Measurements from ENCODE around the gene QSOX1. TPM values are rescaled to one million over a fixed set of nuclear protein-coding genes. Genes with fewer than 3 reads are reported as not detected.
A peak's percentile ranks its signal among the peaks of the same experiment; 100 is the strongest.
"Not testable (repeated sequence)": the region's sequence is repeated elsewhere in the genome, so short reads cannot be mapped to it uniquely, and the experiment has no call there.

The QSOX1 gene
- 81.9 TPM for total RNA-seq

DNA sequence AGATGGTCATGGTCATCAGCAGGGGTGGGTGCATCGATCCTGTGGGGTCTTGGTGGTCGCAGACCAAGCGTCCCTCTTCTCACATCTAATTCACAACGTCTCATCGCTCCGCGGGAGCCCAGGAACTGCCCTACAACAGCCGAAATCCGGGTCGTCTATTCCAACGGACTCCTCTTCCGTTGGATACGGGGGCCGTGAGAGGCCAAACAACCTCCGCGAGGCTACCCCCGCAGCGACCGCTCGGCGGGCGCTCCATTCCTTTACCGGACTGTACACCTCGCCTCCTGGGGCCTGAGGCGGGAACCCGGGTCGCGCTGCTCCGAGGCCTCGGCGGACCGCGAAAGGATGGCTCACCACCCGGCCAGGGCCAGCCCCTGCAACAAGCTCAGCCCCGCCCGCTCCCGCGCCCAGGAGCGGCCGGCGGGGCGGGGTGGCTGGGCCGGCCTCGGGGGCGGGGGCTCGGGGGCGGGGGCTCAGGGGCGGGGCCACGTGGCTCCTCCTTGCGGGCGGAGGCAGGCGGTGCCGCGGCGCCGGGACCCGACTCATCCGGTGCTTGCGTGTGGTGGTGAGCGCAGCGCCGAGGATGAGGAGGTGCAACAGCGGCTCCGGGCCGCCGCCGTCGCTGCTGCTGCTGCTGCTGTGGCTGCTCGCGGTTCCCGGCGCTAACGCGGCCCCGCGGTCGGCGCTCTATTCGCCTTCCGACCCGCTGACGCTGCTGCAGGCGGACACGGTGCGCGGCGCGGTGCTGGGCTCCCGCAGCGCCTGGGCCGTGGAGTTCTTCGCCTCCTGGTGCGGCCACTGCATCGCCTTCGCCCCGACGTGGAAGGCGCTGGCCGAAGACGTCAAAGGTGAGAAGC, at the start of gene QSOX1:
Gene QSOX1 (plus strand): TSS at position 545 of the 857 bp plus-strand sequence. CDS start 39 bp downstream, at position 584.
- DNase-seq (ENCODE audit: low read depth in 2 of 3, low spot score in 2 of 3) = peak; percentile 78 to 92 (median 88)

GRCh38 chr1:180112091-180112490, 42.6 kb upstream of the QSOX1 start:
- DNase-seq (ENCODE audit: low read depth in 2 of 3, low spot score in 2 of 3) = no peak

GRCh38 chr1:180112984-180113647, 41.6 kb upstream of the QSOX1 start:
- no peak for DNase-seq (ENCODE audit: low read depth in 2 of 3, low spot score in 2 of 3)

- DNase-seq (ENCODE audit: low read depth in 2 of 3, low spot score in 2 of 3) = no peak
These were observed 40.2 kb upstream of the QSOX1 start for GRCh38 chr1:180114396-180114945.

GRCh38 chr1:180116964-180117763, 37.5 kb upstream of the QSOX1 start:
- no peak for DNase-seq (ENCODE audit: low read depth in 2 of 3, low spot score in 2 of 3)

GRCh38 chr1:180117764-180118116, 36.9 kb upstream of the QSOX1 start:
- DNase-seq (ENCODE audit: low read depth in 2 of 3, low spot score in 2 of 3) = no peak

DNA sequence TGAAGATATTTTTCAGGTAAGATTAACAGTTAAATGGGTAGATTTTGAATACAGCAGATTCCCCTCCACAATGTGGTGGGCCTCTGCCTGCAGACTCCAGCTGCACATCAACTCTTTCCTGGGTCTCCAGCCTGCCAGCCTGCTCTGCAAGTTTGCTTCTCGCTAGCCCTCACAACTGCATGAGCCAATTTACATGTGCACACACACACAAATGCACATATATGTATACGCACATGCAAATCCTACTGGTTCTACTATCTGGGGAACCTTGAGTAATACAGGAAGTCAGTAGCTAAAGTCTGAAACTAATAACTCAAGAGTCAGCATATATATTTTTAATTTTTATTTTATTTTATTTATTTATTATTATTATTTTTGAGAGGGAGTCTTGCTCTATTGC, 34.8 kb upstream of the QSOX1 start:
- no peak for DNase-seq (ENCODE audit: low read depth in 2 of 3, low spot score in 2 of 3)

DNA sequence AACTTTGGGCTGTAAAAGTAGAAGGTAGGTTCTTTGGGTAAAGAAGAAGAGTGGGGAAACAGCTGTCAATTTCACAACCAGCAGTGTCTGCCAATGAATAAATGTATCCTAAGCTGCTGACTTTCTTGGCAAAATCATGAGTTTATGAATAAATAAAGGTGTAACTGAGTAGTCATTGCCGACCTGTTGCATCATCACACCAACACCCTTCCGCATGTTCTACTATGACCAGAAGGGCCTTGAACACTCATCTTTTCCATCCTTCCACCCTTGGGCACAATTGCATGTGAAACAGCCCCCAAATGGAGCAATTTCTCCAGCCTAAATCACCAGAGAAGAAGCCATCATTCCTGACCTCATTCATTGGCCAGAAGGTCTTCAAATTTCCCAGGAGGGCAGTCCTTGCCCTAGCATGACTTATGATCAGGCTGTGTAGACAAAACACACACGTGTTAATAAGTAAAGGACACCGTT, 31.2 kb upstream of the QSOX1 start:
- DNase-seq (ENCODE audit: low read depth in 2 of 3, low spot score in 2 of 3) = no peak

- no peak for DNase-seq (ENCODE audit: low read depth in 2 of 3, low spot score in 2 of 3)
These were observed 24.0 kb upstream of the QSOX1 start for GRCh38 chr1:180130651-180131050.

GRCh38 chr1:180131510-180131909, 23.2 kb upstream of the QSOX1 start:
- DNase-seq (ENCODE audit: low read depth in 2 of 3, low spot score in 2 of 3) = peak in 1 of 3 donors; percentile 8

GRCh38 chr1:180133193-180133592, 21.5 kb upstream of the QSOX1 start:
- DNase-seq (ENCODE audit: low read depth in 2 of 3, low spot score in 2 of 3) = no peak

GRCh38 chr1:180133688-180134087, 21.0 kb upstream of the QSOX1 start:
- not testable (repeated sequence) for DNase-seq (ENCODE audit: low read depth in 2 of 3, low spot score in 2 of 3)

GRCh38 chr1:180135535-180135934, 19.1 kb upstream of the QSOX1 start:
- no peak for DNase-seq (ENCODE audit: low read depth in 2 of 3, low spot score in 2 of 3)

DNA sequence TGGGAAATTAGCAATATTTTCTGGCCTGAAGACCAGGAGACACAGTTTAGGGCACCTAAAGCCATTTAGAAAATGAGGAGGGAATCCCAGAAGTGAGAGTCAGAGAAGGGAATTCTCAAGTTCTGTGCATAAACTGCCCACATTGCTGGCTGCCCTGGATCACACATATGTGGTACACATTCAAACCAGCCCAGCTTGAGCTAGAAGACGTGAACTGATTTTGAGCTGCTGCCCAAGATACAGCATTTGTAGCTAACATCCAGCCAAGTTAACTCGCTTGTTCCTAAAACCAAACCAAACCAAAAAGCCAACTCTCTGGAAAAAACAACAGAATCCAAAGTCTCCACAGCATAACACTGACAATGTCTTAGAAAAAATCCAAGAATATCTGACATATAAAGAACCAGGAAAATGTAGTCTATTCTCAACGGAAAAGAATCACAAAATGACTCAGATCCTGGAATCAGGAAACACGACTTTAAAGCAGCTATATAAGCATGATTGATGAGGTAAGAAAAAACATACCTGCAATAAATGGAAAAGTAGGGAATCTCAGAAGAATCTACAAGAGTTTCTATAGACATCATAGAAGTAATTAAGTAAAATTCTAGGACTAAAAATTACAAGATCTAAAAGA, 18.2 kb upstream of the QSOX1 start:
- DNase-seq (ENCODE audit: low read depth in 2 of 3, low spot score in 2 of 3) = no peak

- no peak for DNase-seq (ENCODE audit: low read depth in 2 of 3, low spot score in 2 of 3)
These were observed 17.7 kb upstream of the QSOX1 start for GRCh38 chr1:180136968-180137356.

- no peak for DNase-seq (ENCODE audit: low read depth in 2 of 3, low spot score in 2 of 3)
These were observed 16.9 kb upstream of the QSOX1 start for GRCh38 chr1:180137776-180138175.

DNA sequence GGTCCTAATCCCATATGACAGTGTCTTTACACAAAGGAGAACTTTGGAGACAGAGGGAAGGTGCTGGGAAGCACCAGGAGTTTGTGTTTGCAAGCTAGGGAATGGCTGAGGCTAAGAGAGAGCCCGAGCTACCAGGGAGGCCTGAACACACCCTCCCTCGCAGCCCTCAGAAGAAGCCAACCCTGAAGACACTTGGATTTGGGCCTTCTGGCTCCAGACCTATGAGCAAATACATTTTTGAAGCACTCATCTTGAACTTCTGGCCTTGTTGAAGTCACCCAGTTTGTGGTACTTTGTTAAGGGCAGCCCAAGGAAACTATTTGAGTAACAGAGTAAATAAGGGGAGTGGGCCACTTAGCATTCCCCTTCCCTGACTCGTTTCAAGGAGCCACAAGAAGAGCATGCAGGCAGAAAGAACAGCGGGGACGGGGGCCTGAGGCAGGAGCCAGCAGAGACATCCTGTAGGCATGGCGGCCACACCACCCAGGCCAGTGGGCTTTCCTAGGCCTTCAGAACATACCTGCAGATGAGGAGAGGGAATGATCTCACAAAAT, 13.2 kb upstream of the QSOX1 start:
- no peak for DNase-seq (ENCODE audit: low read depth in 2 of 3, low spot score in 2 of 3)

DNA sequence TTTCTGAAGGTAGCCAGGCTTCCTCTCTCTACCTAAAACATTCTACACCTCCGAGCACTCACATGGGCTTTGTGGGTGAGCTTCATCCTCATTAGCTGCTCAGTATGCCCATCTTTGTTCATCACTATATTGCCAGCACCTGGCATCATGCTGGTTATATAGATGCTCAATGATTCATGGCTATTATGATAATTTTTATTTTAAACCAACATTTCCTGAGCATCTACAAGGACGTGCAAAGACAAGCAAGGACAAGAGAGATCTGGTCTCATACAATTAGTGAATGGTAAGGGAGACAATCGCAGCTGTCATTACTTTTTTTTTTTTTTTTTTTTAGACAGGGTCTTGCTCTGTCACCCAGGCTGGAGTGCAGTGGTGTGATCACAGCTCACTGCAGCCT, 11.3 kb upstream of the QSOX1 start:
- no peak for DNase-seq (ENCODE audit: low read depth in 2 of 3, low spot score in 2 of 3)

DNA sequence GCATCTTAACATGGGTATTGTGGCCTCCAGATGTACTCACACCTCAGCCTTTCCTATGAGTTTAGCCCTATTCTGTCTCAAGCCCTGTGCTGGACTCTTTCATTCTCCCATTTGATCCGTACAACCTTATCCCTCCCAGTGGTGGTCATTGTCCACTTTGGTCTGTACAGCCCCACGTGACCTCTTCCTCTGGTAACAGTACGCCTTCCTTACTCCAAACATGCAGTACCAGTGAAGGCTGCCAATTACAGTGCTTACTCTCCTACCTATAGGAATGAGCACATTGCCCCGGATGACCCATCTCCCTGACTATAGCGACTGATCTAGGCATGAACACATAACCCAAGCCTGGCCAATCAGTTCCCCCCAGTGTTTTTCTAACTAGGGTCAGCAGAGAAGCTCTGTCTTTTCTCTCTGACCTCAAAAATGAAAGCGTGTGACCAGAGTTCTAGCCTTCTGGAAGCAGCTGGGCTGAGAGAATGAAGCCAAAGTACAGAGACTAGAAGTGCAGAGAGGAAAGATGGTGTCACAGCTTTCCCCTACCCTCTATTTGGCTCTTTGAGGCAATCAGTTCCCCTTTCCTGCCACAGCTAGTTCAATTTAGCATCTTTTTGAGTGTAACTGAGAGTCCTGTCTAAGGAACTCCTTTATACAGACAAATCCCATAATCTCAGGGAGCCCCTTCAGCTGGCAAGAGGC, 9.9 kb upstream of the QSOX1 start:
- no peak for DNase-seq (ENCODE audit: low read depth in 2 of 3, low spot score in 2 of 3)

GRCh38 chr1:180145446-180145845, 9.2 kb upstream of the QSOX1 start:
- DNase-seq (ENCODE audit: low read depth in 2 of 3, low spot score in 2 of 3) = no peak
